GM18907 (cell line): ENCODE data around the gene ZNF578.
"Not testable (repeated sequence)": the region's sequence is repeated elsewhere in the genome, so short reads cannot be mapped to it uniquely, and the experiment has no call there.

Source experiments
- ATAC-seq: cut with Tn5 transposase; IDR thresholded peaks from one replicate; pipeline ENCODE4 v1.9.1; 2021; ENCODE audit warnings: mild to moderate bottlenecking, moderate library complexity; ENCODE audit not compliant: unreplicated experiment

Gene ZNF578

DNA sequence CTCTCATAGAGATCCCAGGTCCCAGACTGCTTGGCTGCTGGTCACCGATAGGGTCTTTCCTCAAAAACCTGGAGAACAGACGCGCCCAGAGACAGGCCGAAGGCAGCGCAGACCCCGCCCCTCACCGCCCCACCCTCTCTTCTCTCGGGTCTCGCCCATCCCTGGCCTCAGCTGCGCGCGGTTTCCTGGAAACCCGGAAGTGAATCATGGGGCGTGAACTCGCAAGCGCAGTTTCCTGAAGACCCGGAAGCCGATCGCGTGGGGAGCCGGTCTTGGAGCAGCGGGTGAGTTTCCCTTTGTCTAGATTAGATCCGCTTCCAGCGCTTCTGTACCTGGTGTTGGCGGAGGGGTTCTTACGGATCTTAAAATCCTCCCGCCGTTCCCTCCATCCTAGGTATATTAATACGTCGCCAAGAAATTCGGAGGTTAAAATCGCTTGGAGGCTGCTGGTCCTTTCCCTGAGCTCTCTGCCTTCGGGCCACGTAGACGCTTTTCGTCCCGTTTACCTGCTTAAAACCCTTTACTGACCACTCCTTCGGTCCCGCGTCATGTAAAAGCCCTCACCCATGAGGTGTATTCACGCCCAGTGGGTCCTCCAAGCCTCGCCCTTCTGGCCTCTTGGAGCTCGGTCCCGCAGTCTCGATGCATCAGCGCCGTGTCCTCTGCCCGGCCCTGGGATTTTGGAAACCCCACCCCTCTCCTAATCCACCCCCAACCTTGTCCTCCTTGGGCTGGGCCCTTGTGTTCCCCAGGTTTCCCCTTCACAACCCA, at the start of gene ZNF578:
Gene ZNF578, plus strand, starts transcription at position 230 of the 771 bp plus-strand sequence. CDS start 48,293 bp downstream, outside the sequence.
- no peak for ATAC-seq

DNA sequence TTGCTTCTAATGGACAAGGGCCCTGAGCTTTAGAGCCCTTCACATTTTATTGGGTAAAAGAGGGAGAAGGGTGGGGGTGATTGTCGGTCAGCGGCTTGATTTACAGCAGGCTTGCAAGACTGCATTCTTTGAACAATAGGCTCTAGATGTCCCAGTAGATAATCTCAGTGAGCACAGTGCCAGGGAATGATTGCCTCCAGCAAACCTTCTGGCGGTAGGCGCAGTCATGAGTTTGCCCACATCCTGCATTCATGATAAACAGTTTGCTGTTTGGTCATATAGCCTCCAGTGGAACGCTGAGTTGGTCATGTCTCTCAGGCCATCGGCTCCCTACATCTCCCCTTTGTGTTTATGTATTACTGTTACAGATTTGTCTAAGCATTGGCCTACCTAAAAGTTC, 43.1 kb upstream of the ZNF578 start:
- no peak for ATAC-seq

- ATAC-seq: no peak
Measured at GRCh38 chr19:52415711-52416110, 37.6 kb upstream of the ZNF578 start.

- no peak for ATAC-seq
Measured at GRCh38 chr19:52428937-52429336, 24.4 kb upstream of the ZNF578 start, which contains the start of gene ZNF534. Gene ZNF534, plus strand, starts transcription at chr19:52429148. Its CDS starts 2,327 bp downstream, at chr19:52431475.

DNA sequence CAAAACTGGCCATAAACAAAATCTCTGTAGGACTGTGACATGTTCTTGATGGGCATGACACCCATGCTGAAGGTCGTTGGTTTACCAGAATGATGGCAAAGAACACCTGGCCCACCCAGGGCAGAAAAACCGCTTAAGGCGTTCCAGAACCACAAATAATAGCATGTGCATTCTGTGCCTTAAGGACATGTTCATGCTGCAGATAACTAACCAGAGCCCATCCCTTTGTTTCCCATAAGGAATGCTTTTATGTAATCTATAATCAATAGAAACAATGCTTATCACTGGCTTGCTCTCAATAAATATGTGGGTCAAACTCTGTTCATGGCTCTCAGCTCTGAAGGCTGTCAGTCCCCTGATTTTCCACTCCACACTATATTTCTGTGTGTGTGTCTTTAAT, 11.2 kb upstream of the ZNF578 start:
- ATAC-seq: no peak

DNA sequence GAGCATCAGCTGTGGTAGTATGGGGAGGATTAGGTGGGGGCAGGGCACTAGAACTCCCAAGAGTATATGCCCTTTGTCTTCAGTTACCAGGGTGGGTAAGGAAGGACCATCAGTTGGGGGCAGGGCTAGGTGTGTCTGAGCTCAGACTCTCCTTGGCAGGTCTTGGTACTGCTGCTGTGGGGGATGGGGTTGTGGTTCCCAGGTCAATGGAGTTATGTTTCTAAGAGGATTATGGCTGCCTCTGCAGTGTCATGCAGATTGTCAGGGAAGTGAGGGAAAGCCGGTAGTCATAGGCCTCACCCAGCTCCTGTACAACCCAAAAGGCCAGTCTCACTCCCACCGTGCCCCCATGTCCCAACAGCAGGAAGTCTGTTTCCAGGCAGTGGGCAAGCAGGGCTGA, 8.8 kb upstream of the ZNF578 start:
- no peak for ATAC-seq

DNA sequence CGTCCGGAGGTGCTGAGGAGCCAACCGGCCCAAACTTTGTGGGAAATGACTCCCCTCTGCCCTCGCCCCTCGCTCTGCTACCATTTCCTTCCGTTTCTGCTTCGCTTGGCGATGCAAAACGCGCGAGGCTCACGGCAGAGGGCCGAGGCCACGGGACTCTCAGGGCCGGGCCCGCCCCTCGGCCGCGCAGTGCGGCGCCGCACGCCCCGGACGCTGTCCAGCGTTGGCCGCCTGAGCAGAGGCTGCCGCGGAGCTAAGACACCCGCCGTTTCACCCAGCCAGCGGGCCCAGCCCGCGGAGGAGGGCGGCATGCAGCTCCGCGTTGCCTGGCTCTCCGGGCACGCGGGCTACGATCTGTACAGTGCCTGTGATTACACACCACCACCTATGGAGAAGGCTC, 2.1 kb upstream of the ZNF578 start:
- ATAC-seq: no peak

- no peak for ATAC-seq
Measured at GRCh38 chr19:52464798-52465470, 11.6 kb downstream of the ZNF578 start.

DNA sequence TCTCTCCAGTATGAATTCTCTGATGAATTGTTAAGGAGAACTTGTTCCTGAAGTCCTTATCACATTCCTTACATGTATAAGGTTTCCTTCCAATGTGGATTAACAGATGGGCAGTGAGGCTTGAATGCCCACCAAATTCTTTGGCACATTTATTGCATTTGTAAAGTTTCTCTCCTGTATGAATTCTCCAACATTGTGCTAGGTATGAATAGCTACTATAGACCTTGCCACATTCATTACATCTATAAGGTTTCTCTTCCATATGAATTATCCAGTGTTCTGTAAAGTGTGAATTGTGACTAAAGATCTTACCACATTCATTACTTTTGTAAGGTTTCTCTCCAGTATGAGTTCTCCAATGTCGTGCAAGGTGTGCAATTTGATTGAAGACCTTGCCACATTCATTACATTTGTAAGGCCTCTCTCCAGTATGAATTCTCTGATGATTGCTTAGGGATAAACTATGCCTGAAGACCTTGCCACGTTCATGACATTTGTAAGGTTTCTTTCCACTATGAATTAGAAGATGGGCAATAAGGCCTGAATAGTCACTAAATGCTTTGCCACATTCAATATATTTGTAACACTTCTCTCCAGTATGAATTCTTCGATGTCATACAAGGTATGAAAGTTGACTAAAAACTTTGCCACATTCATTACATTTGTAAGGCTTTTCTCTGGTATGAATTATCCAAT, 20.4 kb downstream of the ZNF578 start:
- no peak for ATAC-seq

DNA sequence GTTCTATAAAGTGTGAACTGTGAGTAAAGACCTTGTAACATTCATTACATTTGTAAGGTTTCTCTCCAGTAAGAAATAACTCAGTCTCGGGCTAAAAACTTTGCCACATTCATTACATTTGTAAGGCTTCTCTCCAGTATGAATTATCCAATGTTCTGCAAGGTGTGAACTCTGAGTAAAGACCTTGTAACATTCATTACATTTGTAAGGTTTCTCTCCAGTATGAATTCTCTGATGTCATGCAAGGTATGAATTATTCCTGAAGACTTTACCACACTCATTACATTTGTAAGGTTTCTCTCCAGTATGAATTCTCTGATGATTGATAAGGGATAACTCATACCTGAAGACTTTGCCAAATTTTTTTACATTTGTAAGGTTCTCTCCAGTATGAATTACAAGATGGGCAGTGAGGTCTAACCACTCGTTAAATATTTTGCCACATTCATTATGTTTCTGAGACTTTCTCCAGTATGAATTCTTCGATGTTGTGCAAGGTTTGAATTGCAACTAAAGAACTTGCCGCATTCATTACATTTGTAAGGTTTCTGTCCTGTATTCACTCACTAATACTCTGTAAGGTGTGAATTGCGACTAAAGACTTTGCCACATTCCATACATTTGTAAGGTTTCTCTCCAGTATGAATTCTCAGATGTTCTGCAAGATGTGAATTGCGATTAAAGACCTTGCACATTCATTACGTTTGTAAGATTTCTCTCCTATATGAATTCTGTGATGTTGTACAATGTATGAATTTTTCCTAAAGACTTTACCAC, 21.2 kb downstream of the ZNF578 start:
- ATAC-seq: no peak

- ATAC-seq: not testable (repeated sequence)
Measured at GRCh38 chr19:52484111-52484743, 30.9 kb downstream of the ZNF578 start.

GRCh38 chr19:52485064-52485463, 31.7 kb downstream of the ZNF578 start:
- not testable (repeated sequence) for ATAC-seq

GRCh38 chr19:52485561-52486240, 32.3 kb downstream of the ZNF578 start:
- ATAC-seq: not testable (repeated sequence)

GRCh38 chr19:52492201-52492993, 39.0 kb downstream of the ZNF578 start:
- ATAC-seq: no peak

DNA sequence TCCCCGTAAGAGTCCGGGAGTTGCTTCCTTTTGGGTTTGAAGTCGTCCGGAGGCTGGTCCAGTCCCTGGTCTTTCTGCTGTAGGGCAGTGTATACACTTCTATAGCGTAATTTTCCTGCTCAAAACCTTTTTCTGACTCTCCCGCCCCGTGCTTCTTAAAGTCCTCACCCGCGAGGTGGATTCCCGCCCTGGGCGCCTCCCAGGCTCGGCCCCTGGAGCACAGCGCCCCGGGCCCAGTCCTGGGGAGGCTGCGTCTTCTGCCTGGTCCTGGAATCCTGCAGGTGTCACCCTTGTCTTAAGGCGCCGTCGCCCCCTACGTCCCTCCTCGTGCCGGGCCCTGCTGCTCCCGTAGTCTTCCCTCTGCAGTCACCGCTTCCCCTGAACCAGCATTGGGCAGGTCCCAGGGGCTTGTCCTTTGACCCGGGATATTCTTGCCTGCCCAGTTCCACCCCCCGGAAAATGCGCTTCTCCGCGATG, 39.7 kb downstream of the ZNF578 start:
- no peak for ATAC-seq

DNA sequence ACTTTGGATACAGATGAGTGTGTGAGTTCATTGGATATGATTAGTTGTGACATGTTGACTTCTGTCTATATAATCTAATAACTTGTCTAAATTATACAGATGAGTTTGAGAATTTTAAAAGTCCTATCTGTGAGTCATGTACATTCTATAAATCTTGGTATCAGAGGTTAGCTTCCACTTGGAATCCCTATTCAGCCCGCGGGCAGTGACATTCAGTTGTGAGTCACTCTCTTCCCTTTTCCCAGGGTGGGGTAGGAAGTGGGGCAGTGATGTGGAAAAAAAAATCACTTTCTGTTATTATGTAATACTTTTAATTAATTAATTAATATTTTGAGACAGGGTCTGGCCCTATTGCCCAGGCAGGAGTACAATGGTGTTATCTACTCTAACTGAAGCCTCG, 41.2 kb downstream of the ZNF578 start:
- no peak for ATAC-seq

GRCh38 chr19:52498571-52498970, 45.2 kb downstream of the ZNF578 start:
- ATAC-seq: no peak

- ATAC-seq: not testable (repeated sequence)
Measured at GRCh38 chr19:52500474-52500873, 47.1 kb downstream of the ZNF578 start.

GRCh38 chr19:52500991-52501390, 47.6 kb downstream of the ZNF578 start:
- ATAC-seq: not testable (repeated sequence)
